Kidney epithelial cell (primary cell): ENCODE measurements around the gene HIGD1C. TPM values are rescaled to one million over a fixed set of nuclear protein-coding genes. Genes with fewer than 3 reads are reported as not detected.
"Not testable (repeated sequence)": the region's sequence is repeated elsewhere in the genome, so short reads cannot be mapped to it uniquely, and the experiment has no call there.

ENCODE experiments used
- DNase-seq: peaks from one replicate; pipeline ENCODE4 v3.0.0-alpha.2; 2010; ENCODE audit warnings: low read depth
- H3K27me3 ChIP-seq: 2 replicates; pipeline ENCODE4 v1.6.0; 2011; ENCODE audit warnings: low read length; ENCODE audit not compliant: control insufficient read depth, insufficient read depth
- H3K36me3 ChIP-seq: 2 replicates; pipeline ENCODE4 v1.5.1; 2011; ENCODE audit warnings: low read length; ENCODE audit not compliant: control insufficient read depth, insufficient read depth
- H3K4me3 ChIP-seq: 2 replicates; pipeline ENCODE4 v1.5.1; 2011; ENCODE audit warnings: low read depth, mild to moderate bottlenecking, control low read depth, low read length
- CTCF ChIP-seq: IDR thresholded peaks from 2 replicates; pipeline ENCODE4 v1.5.1; 2011; ENCODE audit warnings: mild to moderate bottlenecking, moderate library complexity, low read length, control low read depth, inconsistent platforms; ENCODE audit not compliant: insufficient read depth, poor library complexity, severe bottlenecking
- total RNA-seq: library from RNA; depleted of rRNA; stranded (reverse); fragments of >200 nt; gene quantifications from 2 replicates; pipeline ENCODE4 v1.2.3, GENCODE V29; 2015

The HIGD1C gene
- total RNA-seq, 1 donor from 2014 or later: not detected

- Histone ChIP-seq H3K27me3 (no peaks in the 10 kb centered on the region), H3K4me3 (no peak overlapping the region)
Measured at GRCh38 chr12:50937653-50938052, 14.7 kb upstream of the HIGD1C start.

DNA sequence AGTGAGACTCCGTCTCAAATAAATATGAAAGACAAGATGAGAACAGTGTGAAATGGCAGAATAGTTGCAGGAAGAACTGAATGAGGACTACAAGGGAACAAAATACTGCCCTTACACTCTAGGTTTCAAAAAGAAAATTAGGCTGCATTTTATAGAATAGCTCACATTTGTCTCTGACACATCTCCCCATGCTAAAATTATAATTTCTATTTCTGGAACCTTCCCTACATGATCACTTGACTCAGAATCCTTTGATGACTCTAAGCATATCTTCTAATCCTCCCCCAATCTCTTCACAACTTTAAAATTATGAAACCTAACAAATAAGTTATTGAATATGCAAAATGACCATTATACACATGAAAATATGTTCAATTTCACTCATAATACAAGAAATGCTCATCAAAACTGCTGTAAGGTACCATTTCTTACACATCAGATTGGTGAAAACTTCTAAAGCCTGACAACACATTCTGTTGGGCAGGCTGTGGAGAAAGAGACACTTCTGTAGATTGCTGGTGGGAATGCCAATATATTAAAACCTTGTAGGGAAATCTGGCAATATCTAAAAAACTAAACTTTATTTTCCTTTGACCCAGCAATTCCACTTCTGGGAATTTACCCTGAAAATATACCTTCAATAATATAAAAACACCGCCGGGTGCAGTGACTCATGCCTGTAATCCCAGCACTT lies 4.3 kb upstream of the HIGD1C start:
- Histone ChIP-seq H3K4me3 (no peak overlapping the region), H3K36me3 (no peaks in the 10 kb centered on the region), H3K27me3 (no peaks in the 10 kb centered on the region)
- no peak for TF ChIP-seq CTCF
- DNase-seq: no peak

More at GRCh38 chr12:50937653-50938052, 14.7 kb upstream of the HIGD1C start:
- H3K36me3 ChIP-seq: no peaks in the 10 kb centered on the region
- DNase-seq: no peak
- TF ChIP-seq CTCF: no peak

DNA sequence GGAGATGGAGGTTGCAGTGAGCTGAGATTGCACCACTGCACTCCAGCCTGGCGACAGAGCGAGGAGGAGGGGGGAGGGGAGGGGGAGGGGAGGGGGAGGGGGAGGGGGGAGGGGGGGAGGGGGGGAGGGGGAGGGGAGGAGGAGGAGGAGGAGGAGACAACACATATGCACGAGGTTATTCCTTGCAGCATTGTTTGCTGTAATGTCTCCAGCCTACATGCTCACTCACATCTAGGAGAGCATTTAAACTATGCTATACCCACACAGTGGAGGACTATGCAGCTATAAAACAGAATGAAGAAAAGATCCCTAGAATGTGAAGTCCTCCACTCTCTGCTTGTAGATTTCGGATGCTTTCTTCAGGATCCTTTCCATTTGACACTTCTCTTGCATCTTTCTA lies 3.5 kb upstream of the HIGD1C start:
- Histone ChIP-seq H3K36me3 (no peaks in the 10 kb centered on the region), H3K27me3 (no peaks in the 10 kb centered on the region), H3K4me3 (no peak overlapping the region)
- DNase-seq: no peak
- no peak for TF ChIP-seq CTCF

GRCh38 chr12:50949801-50950302 lies 2.5 kb upstream of the HIGD1C start:
- Histone ChIP-seq H3K36me3 (no peaks in the 10 kb centered on the region), H3K4me3 (no peak overlapping the region), H3K27me3 (no peaks in the 10 kb centered on the region)
- DNase-seq: no peak
- TF ChIP-seq CTCF: no peak

GRCh38 chr12:50951112-50951511 lies 1.2 kb upstream of the HIGD1C start:
- no peak for DNase-seq
- H3K36me3 ChIP-seq: no peaks in the 10 kb centered on the region
- no peak overlapping the region for H3K4me3 ChIP-seq
- TF ChIP-seq CTCF: no peak
- no peaks in the 10 kb centered on the region for H3K27me3 ChIP-seq

GRCh38 chr12:50953047-50953446 lies 703 bp downstream of the HIGD1C start:
- Histone ChIP-seq H3K27me3 (no peaks in the 10 kb centered on the region), H3K4me3 (no peak overlapping the region), H3K36me3 (no peaks in the 10 kb centered on the region)
- no peak for DNase-seq
- TF ChIP-seq CTCF: no peak

DNA sequence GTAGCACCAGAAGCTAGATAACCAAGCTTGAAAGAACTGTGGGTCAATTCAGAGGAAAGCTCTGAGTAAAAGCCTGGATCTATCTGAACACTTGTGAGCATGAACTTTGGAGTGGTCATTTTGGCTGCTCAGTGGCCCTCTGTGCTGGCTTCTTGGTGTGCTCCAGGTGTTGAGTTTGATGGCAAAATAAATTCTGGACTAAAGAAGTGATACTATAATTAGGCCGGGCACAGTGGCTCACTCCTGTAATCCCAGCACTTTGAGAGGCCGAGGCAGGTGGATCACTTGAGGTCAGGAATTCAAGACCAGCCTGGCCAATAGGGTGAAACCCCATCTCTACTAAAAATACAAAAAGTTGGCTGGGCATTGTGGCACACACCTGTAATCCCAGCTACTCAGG lies 2.4 kb downstream of the HIGD1C start:
- DNase-seq, H3K4me3 ChIP-seq, H3K27me3 ChIP-seq, H3K36me3 ChIP-seq: not testable (repeated sequence)
